HG03460 (cell line): ENCODE measurements around the gene SIGLECL1.

Experiments
- ATAC-seq: cut with Tn5 transposase; IDR thresholded peaks from one replicate; pipeline ENCODE4 v1.9.1; 2021; ENCODE audit not compliant: unreplicated experiment

SIGLECL1 gene

GRCh38 chr19:51252306-51253079 is 1.6 kb downstream of the SIGLECL1 start:
- no peak for ATAC-seq

- ATAC-seq = no peak
Observed at GRCh38 chr19:51253088-51253806, 2.4 kb downstream of the SIGLECL1 start.

- no peak for ATAC-seq
Observed at GRCh38 chr19:51256155-51256625, 5.3 kb downstream of the SIGLECL1 start.

GRCh38 chr19:51257471-51257870 is 6.6 kb downstream of the SIGLECL1 start:
- no peak for ATAC-seq

- ATAC-seq = no peak
Observed at GRCh38 chr19:51258165-51259160, 7.6 kb downstream of the SIGLECL1 start.

DNA sequence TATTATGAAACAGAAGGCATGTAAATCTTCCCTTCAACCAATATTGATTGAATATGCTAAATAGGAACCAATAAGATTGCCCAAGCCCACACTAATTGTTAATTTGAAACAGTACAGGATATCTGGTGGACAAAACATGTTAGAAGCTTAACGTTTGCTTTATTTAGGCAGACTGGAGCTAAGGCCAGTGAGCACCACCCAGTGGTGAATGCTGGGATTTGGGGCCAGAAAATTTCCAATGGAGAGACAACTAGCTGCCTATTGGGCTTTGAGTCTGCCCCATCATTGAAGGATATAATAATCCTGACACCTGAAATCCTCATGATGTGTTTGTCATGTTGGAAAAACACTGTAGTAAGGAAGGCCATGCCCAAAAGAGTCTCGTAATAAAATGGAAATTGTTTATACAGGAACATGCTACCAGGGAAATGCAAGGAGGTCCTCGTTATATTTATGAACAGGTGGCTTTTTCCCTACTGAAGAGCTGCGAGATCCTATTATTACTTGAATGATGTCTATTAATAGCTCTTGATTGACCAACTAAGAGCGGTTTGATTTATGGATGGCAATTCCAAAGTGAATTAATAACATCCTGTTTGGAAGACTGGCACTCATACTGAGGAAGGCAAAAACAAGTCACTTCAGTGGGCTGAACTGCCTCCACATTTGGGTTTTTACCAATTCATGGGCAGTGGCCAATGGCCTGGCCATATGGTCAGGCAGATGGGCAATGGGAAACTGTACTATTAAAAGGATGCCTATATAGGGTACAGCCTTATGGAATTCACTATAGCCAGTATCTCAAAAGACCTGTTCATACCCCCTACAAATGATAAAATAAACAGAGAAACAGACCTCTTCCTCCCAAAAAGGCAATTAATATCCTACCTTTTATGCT is 8.7 kb downstream of the SIGLECL1 start:
- ATAC-seq = no peak

DNA sequence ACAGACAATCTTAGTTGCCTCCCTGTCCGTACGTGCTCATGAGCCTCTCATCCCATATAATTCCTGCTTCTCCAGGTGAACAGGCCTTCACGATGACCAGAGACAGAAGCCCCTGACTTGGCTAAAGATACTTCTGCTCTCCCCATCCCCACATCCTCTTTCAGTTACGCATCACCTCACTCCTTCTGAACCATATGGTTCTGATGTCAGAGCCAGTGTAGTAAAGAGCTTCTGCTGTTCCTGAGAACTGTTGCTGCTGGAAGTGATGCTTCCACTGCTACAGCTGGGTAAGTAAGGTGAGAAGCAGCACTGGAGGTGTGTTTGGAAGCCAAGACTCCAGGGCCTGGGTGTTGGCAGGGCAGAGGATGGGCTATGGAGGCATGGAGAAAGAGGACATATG is 12.9 kb downstream of the SIGLECL1 start:
- no peak for ATAC-seq

- ATAC-seq = no peak
Observed at GRCh38 chr19:51271067-51271466, 20.2 kb downstream of the SIGLECL1 start.

GRCh38 chr19:51272183-51272810 is 21.4 kb downstream of the SIGLECL1 start:
- ATAC-seq = no peak

GRCh38 chr19:51274049-51274770 is 23.3 kb downstream of the SIGLECL1 start:
- ATAC-seq = no peak

GRCh38 chr19:51277112-51277511 is 26.2 kb downstream of the SIGLECL1 start:
- ATAC-seq = no peak

- ATAC-seq = no peak
Observed at GRCh38 chr19:51282335-51282734, 31.5 kb downstream of the SIGLECL1 start.

GRCh38 chr19:51285682-51286081 is 34.8 kb downstream of the SIGLECL1 start:
- ATAC-seq = no peak

- ATAC-seq = no peak
Observed at GRCh38 chr19:51289635-51290034, 38.8 kb downstream of the SIGLECL1 start.

DNA sequence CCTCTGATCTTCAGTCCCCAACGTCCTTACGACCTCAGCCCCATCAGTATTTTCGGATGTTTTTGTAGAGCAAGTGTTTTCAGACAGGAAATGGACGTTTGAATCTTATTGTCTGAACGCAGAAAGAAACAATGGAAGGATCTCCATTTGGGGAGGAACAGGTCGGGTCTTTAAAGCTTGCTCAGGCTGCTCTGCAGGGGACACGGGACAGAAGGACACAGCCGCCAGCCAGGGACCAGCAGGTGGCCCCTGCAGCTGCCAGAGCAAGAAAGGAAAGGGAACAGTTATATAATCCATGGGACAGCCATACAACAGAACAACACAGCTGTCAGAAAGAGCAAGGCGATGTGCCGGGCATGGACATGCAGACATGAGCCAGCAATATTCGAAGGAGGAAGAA is 42.1 kb downstream of the SIGLECL1 start:
- no peak for ATAC-seq

GRCh38 chr19:51293571-51294210 is 42.8 kb downstream of the SIGLECL1 start:
- no peak for ATAC-seq

DNA sequence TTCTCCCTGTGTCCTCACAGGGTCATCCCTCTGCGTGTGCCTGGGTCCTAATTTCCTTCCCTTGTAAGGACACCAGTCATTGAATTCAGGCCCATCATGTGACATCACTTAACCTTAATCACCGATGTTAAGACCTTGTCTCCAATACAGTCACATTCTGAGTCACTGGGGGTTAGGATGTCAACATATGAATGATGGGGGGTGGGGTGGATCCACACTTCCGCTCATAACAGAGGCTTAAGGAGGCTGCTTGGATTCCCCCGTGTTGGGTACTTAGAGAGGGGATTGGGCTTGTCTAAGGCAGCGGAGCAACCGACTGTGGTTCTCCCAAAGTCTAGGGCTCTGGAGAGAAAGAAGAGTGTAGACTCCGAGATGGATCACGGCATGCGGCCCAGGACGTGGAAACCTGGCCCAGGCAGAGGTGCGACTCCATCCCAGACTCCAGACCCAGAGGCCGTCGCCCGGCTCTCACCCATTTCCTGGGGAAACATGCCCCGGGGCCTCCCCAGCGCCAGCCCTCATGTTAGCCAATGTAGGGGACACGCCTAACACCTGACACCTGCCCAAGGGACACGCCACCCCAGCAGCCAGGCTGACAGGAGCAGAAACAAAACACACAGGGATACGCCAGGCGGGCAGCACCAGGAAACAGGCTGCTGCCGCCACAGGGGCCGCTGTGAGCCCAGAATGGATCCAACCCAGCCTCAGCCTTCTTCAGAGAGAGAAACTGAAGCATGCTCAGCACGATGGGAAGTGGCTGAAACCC is 43.5 kb downstream of the SIGLECL1 start:
- ATAC-seq = no peak

GRCh38 chr19:51294977-51295375 is 44.1 kb downstream of the SIGLECL1 start:
- ATAC-seq = no peak
